HG03565 (cell line): ENCODE measurements around the gene ACAD10.
"Not testable (repeated sequence)": the region's sequence is repeated elsewhere in the genome, so short reads cannot be mapped to it uniquely, and the experiment has no call there.

Experiments used
- ATAC-seq: cut with Tn5 transposase; IDR thresholded peaks from one replicate; pipeline ENCODE4 v1.9.1; 2021; ENCODE audit warnings: mild to moderate bottlenecking, moderate library complexity; ENCODE audit not compliant: unreplicated experiment

Gene ACAD10

GRCh38 chr12:111748151-111748672, 62.4 kb downstream of the ACAD10 start:
- ATAC-seq = no peak

GRCh38 chr12:111748867-111749266, 63.0 kb downstream of the ACAD10 start:
- no peak for ATAC-seq

DNA sequence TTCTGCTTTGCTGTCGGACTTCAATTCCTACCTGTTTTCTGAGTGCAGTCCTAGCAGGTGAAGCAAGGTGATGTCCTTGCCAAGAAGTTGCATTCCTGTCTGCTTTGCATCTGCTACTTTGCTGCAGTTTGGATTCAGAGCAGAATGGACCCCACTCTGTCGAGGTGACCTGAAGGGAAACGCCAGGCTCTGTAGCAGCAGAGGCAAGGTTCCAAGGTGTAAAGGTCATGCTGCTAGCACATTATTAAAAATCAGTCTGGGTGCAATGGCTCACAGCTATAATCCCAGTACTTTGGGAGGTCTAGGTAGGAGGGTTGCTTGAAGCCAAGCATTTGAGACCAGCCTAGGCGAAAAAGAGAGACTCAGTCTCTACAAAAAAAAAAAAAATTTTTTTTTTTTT, 63.5 kb downstream of the ACAD10 start:
- ATAC-seq = no peak

DNA sequence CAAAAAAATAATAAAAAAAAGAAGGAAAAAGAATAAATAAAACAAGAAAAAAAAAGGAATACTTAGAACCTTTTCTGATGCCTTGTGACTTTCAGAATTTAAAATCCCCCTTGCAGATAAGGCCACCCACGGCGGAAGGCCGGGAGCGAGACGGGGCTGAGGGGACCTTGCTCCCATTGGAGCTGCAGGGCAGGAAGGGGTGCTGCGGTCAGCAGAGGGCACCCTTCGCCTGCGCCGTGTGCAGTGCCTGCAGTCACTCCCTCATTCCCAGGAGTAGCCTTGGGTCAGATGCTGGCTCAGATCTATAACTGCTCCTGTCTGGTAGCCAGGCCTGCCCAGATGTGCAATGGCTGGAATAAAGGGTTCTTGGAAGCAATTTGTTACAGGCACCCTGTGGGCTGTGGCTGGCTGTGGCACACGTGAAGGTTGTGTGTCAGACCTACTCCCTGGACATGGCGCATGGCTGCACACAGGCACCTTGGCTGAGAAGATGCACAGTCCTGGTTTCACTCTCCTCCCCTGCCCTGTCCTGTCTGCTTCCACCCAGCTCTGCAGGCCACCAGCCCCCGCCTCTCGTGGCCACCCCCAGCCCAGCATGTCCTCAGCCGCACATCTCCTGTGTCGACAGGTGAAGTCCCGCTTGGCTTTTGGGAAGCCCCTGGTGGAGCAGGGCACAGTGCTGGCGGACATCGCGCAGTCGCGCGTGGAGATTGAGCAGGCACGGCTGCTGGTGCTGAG, 67.5 kb downstream of the ACAD10 start:
- no peak for ATAC-seq

DNA sequence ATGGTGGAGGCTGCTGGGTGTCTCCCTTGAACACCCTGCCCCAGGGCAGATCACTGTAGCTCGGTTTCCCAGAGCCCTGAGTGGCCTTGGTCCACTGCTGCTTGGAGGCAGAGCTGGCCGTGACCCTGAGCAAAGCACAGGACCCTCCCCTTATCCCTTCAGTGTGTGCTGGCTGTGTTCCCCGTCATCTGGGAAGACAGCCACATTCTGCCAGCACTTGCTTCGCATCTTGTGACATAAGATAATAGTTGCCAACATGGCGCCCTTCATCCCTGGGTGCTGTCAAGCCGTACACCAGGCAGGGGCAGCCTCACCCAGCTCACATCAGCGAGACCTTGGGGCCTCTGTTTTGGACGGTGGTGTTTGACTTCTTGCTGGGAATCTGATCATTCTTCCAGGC, 68.8 kb downstream of the ACAD10 start:
- ATAC-seq = no peak

- no peak for ATAC-seq
Measured at GRCh38 chr12:111756196-111756595, 70.3 kb downstream of the ACAD10 start.

DNA sequence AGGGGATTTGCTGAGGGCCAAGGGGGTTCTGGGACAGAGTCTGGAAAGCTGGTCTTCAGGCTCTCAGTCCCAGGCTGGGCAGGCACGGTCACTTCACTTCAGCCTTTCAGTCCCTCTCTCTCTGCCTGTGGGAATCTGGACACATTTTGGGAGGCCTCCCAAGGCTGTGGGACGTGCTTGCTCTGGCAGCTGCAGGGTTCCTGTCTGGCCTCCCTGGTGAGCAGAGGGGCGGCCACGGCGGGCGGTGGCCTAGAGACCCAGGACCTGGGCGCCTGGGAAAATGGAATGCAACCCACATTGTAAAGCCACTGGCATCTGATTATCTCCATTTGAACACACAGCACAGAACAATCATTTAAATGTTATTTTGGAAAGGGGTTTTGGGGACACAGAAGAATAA, 70.8 kb downstream of the ACAD10 start:
- no peak for ATAC-seq

GRCh38 chr12:111757361-111758119, 71.7 kb downstream of the ACAD10 start:
- no peak for ATAC-seq

DNA sequence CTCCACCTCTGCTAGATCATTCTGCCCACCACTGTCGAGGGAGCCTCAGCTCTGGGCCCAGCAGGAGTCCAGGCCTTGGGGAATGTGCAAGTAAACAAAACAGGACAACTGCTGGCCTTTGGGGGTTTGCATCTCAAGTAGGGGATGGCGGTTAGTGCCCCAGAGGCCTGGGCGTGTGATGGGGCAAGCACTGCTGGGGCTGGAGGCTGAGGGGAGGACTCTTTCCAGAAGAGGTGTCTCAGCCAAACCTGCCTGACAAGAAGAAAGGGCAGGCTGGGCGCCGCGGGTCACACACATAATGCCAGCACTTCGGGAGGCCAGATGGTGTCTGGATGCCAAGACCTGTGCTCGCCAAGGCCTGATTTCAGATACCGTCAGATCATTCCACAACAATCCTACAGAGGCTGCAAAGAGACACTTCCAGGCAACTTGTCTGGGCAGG, 72.3 kb downstream of the ACAD10 start:
- no peak for ATAC-seq

- ATAC-seq = no peak
Measured at GRCh38 chr12:111759271-111759670, 73.4 kb downstream of the ACAD10 start.

DNA sequence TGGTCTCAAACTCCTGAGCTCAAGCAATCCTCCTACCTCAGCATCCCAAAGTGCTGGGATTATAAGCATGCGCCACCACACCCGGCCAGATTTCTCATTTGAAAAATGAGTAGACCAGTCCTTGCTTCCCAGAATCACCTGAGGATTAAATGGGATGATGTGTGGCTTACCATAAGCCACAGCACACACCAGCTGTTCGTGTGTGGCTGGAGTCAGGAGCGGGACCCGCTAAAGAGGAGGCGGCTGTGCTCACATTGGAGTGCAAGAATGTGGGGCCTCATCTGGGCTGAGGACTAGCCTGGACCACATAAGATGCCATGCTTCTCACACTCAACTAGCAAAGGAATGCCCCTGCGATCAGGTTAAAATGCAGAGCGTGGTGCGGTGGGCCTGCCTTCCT, 74.1 kb downstream of the ACAD10 start:
- no peak for ATAC-seq

DNA sequence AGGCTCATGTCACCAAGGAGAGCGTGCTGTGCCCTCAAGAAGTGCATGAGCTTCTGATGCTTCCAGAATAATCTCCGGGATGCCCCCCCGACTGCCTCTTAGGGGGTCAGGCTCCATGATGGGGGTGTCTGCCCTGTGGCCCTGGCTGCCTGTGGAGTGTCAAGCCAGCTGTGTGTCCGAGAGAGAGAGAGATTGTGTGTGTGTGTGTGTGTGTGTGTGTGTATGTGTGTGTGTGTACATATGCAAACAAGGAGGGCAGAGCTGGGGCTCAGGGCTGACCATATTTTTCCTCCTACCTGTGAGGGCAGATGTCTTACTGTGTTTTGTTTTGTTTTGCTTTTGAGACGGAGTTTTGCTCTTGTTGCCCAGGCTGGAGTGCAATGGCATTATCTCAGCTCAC, 75.2 kb downstream of the ACAD10 start:
- ATAC-seq = no peak

- no peak for ATAC-seq
Measured at GRCh38 chr12:111761706-111762105, 75.9 kb downstream of the ACAD10 start.

GRCh38 chr12:111763552-111763951, 77.7 kb downstream of the ACAD10 start:
- not testable (repeated sequence) for ATAC-seq

DNA sequence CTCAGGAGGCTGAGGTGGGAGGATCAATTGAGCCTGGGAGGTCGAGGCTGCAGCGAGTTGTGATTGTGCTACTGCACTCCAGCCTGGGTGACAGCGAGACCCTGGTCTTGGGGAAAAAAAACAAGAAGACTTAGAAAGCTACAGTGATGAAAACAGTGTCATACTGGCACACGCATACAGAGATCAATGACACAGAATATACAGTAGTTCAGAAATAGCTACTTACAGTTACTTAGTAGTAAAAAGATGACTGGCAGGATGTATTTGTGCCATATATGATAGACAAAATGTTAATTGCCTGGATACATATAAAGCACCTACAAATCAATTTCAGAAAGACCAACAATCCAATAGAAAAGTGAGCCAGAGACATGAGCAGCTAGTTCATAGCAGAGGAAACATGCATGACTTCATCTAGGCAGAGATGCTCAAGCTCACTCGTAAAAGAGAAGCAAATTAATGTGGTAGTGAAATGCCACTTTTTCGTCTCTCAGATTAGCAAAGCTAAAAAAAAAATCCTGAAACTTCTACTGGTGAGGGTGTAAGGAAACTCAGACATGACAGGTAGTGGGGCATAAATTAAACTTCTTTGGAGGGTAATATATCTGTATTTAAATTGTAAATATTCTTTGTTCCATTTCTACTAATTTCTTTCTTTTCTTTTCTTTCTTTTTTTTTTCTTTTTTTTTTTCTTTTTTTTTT, 78.4 kb downstream of the ACAD10 start:
- no peak for ATAC-seq

DNA sequence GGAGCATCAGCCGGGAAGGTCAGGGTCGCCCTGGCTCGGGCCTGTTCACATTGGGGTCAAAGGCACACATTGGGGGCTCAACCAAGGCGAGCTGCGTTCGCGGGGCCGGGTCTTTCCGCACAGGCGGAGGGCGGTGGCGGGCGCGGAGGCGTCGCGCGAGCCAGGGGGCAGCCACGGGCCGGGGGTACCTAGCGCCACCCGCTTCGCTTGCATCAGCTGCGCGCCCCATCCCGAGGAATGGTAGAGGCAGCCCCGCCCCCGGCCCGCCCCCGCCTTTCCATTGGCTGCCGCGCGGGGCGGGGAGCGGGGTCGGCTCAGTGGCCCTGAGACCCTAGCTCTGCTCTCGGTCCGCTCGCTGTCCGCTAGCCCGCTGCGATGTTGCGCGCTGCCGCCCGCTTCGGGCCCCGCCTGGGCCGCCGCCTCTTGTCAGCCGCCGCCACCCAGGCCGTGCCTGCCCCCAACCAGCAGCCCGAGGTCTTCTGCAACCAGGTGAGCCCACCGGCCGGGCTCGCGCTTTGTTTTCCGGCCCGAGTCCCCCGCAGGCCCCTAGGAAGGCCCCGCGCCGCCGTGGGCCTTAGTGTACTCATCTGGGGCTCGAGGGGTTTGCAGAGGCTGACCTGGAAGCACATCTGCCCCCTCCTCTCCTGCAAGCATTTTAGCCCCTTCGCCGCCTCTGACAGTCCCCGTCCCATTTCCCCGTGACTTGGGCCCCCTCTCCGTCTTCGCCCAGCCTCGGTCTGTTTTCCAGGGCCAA, 80.9 kb downstream of the ACAD10 start, which contains the start of gene ALDH2:
Gene ALDH2, plus strand, starts transcription at position 326 of the 754 bp plus-strand sequence. Its CDS starts 50 bp downstream, at position 376.
- no peak for ATAC-seq

DNA sequence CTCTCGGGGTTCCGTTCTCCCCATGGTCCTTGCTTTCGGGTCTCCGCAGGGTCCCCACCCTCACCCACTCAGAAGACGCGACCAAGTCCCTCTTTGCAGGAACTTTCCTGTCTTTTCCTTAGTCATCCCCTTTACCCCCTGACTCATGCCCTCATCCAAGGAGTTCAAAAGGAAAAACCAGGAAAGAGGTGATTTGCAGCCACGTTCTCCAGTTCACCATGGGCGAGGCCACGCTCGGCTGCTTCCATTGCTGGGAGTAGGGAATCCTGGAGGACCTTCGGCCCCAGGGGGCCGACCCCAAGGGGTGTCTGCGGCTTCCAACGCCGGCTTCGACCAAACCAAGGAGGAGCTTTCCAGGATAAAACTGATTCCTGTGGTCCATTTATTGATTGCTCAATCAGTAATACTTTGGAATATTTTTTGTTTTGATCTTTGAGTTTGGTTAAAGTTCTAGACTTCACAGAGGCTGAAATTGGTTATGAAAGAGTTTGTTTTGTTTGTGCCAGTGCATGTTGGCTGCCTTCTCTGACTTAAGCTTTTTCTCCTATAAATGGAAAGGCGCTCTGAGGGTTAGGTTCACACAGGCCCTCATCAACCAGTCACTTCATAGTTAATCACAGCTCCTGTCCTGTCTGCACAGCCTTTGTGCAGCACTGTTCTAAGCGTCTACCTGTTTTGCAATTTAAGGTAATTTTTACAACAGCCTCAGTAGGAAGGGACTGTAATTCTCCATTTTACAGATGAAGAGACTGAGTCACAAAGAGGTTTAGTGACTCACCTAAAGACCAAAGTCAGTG, 81.7 kb downstream of the ACAD10 start:
- ATAC-seq = no peak

GRCh38 chr12:111768159-111768895, 82.5 kb downstream of the ACAD10 start:
- ATAC-seq = no peak

DNA sequence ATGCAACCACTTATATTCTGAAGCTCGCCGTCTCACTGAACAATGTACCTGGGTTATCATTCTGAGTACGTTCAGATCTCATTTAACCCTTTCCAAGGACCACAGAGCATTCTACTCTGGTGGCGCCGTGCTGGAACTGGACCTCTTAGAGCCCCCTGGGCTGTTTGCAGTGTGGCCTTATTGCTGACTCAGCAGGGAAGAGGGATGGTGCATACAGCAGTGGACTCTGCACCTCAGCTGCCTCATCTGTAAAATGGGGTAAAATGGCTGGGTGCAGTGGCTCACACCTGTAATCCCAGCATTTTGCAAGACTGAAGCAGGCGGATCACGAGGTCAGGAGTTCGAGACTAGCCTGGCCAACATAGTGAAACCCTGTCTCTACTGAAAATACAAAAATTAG, 83.7 kb downstream of the ACAD10 start:
- ATAC-seq = no peak
